Glutamatergic neuron (in vitro differentiated cells): Measurements from ENCODE around the gene PSMG2. TPM values are rescaled to one million over a fixed set of nuclear protein-coding genes. Genes with fewer than 3 reads are reported as not detected.

Experiments
- DNase-seq: peaks from one replicate; pipeline ENCODE4 v3.0.0; 2022
- H3K27ac Mint-ChIP-seq: one replicate; pipeline ENCODE4 v1.8.0; 2020; ENCODE audit warnings: mild to moderate bottlenecking, mixed read lengths, inconsistent platforms; ENCODE audit not compliant: unreplicated experiment
- H3K27me3 Mint-ChIP-seq: one replicate; pipeline ENCODE4 v1.8.0; 2020; ENCODE audit warnings: mild to moderate bottlenecking, moderate library complexity, mixed read lengths, inconsistent platforms; ENCODE audit not compliant: unreplicated experiment
- H3K36me3 Mint-ChIP-seq: one replicate; pipeline ENCODE4 v1.8.0; 2020; ENCODE audit warnings: mild to moderate bottlenecking, mixed read lengths, inconsistent platforms; ENCODE audit not compliant: unreplicated experiment
- H3K4me1 Mint-ChIP-seq: one replicate; pipeline ENCODE4 v1.8.0; 2020; ENCODE audit warnings: mild to moderate bottlenecking, low read depth, mixed read lengths, inconsistent platforms; ENCODE audit not compliant: unreplicated experiment
- H3K4me3 Mint-ChIP-seq: one replicate; pipeline ENCODE4 v1.8.0; 2020; ENCODE audit warnings: mild to moderate bottlenecking, mixed read lengths, inconsistent platforms; ENCODE audit not compliant: unreplicated experiment
- H3K9me3 Mint-ChIP-seq: one replicate; pipeline ENCODE4 v1.8.0; 2020; ENCODE audit warnings: mild to moderate bottlenecking, moderate library complexity, mixed read lengths, inconsistent platforms; ENCODE audit not compliant: unreplicated experiment
- total RNA-seq: library from RNA; stranded (reverse); fragmentation: NEBNext Ultra II Directional; extraction: Animal tissue kit (Norgen Biotek cat#: 25700); gene quantifications from one replicate; pipeline ENCODE4 v1.2.1, GENCODE V29; 2021; ENCODE audit not compliant: unreplicated experiment
- TF ChIP-seq, protein P1 (sequence below): fragments of 200-600 bp; sonication (generic); IDR thresholded peaks from one replicate; pipeline ENCODE4 v1.5.0; 2021; ENCODE audit not compliant: partially characterized antibody, unreplicated experiment

The PSMG2 gene
- total RNA-seq, 1 donor from 2014 or later: 48.7 TPM

GRCh38 chr18:12737243-12737902 is 34.5 kb downstream of the PSMG2 start:
- Mint-ChIP-seq H3K9me3 (no peaks in the 10 kb centered on the region), H3K36me3 (peaks cover 4% of the 10 kb centered on the region), H3K4me1 (no peaks in the 10 kb centered on the region), H3K27me3 (no peaks in the 10 kb centered on the region), H3K27ac (no peak overlapping the region), H3K4me3 (no peak overlapping the region)
- TF ChIP-seq, protein P1, sequence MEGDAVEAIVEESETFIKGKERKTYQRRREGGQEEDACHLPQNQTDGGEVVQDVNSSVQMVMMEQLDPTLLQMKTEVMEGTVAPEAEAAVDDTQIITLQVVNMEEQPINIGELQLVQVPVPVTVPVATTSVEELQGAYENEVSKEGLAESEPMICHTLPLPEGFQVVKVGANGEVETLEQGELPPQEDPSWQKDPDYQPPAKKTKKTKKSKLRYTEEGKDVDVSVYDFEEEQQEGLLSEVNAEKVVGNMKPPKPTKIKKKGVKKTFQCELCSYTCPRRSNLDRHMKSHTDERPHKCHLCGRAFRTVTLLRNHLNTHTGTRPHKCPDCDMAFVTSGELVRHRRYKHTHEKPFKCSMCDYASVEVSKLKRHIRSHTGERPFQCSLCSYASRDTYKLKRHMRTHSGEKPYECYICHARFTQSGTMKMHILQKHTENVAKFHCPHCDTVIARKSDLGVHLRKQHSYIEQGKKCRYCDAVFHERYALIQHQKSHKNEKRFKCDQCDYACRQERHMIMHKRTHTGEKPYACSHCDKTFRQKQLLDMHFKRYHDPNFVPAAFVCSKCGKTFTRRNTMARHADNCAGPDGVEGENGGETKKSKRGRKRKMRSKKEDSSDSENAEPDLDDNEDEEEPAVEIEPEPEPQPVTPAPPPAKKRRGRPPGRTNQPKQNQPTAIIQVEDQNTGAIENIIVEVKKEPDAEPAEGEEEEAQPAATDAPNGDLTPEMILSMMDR: no peak
- no peak for DNase-seq

- H3K4me1 Mint-ChIP-seq: no peaks in the 10 kb centered on the region
- TF ChIP-seq, protein P1: no peak
- peaks cover 4% of the 10 kb centered on the region for H3K36me3 Mint-ChIP-seq
- no peak for DNase-seq
- no peak overlapping the region for H3K27ac Mint-ChIP-seq
- no peak overlapping the region for H3K4me3 Mint-ChIP-seq
- no peaks in the 10 kb centered on the region for H3K9me3 Mint-ChIP-seq
- H3K27me3 Mint-ChIP-seq: no peaks in the 10 kb centered on the region
Observed at GRCh38 chr18:12741351-12741750, 38.5 kb downstream of the PSMG2 start.

GRCh38 chr18:12742453-12742852 is 39.6 kb downstream of the PSMG2 start:
- no peak for DNase-seq
- Mint-ChIP-seq H3K4me1 (no peaks in the 10 kb centered on the region), H3K36me3 (peaks cover 4% of the 10 kb centered on the region), H3K4me3 (no peak overlapping the region), H3K9me3 (no peaks in the 10 kb centered on the region), H3K27ac (no peak overlapping the region), H3K27me3 (no peaks in the 10 kb centered on the region)
- TF ChIP-seq, protein P1: no peak

GRCh38 chr18:12744103-12744502 is 41.3 kb downstream of the PSMG2 start:
- Mint-ChIP-seq H3K27me3 (no peaks in the 10 kb centered on the region), H3K9me3 (no peaks in the 10 kb centered on the region)

More at GRCh38 chr18:12744103-12744502, 41.3 kb downstream of the PSMG2 start:
- Mint-ChIP-seq H3K4me1 (peaks cover 2% of the 10 kb centered on the region), H3K36me3 (peaks cover 4% of the 10 kb centered on the region), H3K27ac (no peak overlapping the region), H3K4me3 (no peak overlapping the region)
- no peak for DNase-seq
- TF ChIP-seq, protein P1: no peak
